GM23338 (cell line): Measurements from ENCODE around the gene WWC1. TPM values are rescaled to one million over a fixed set of nuclear protein-coding genes. Genes with fewer than 3 reads are reported as not detected.
A peak's percentile ranks its signal among the peaks of the same experiment; 100 is the strongest.

Experiments used
- ATAC-seq: fragments of 200-7000 bp; cut with Tn5 transposase; 3 replicates; pipeline ENCODE4 v1.9.1; 2020
- DNase-seq: peaks from one replicate; pipeline ENCODE4 v3.0.0-alpha.2; 2015; ENCODE audit warnings: low spot score
- H2AFZ ChIP-seq: fragments of 200-600 bp; sonication (generic); 2 replicates; pipeline ENCODE4 v1.8.0; 2016; ENCODE audit warnings: antibody characterized with exemption, mild to moderate bottlenecking, moderate library complexity
- H3F3A ChIP-seq: fragments of 200-600 bp; sonication (generic); replicated peaks from 2 replicates; pipeline ENCODE4 v1.8.0; 2017; ENCODE audit warnings: antibody characterized with exemption, mixed run types, low read depth
- H3K27ac ChIP-seq: fragments of 200-600 bp; sonication (generic); 2 replicates; pipeline ENCODE4 v1.6.1; 2016; ENCODE audit warnings: low read depth
- H3K27me3 ChIP-seq: fragments of 200-600 bp; sonication (generic); 2 replicates; pipeline ENCODE4 v1.8.0; 2016; ENCODE audit warnings: mild to moderate bottlenecking, mixed run types, moderate library complexity; ENCODE audit not compliant: insufficient read depth
- H3K36me3 ChIP-seq: fragments of 200-600 bp; sonication (generic); 2 replicates; pipeline ENCODE4 v1.8.0; 2016; ENCODE audit warnings: mild to moderate bottlenecking; ENCODE audit not compliant: insufficient read depth
- H3K4me1 ChIP-seq: fragments of 200-600 bp; sonication (generic); 2 replicates; pipeline ENCODE4 v1.8.0; 2016; ENCODE audit warnings: mild to moderate bottlenecking, moderate library complexity; ENCODE audit not compliant: insufficient read depth
- H3K4me2 ChIP-seq: fragments of 200-600 bp; sonication (generic); 2 replicates; pipeline ENCODE4 v1.7.1; 2017; ENCODE audit warnings: mixed run types
- H3K4me3 ChIP-seq: fragments of 200-600 bp; sonication (generic); 2 replicates; pipeline ENCODE4 v1.6.1; 2016; ENCODE audit warnings: mixed run types
- H3K79me2 ChIP-seq: fragments of 200-600 bp; sonication (generic); replicated peaks from 2 replicates; pipeline ENCODE4 v1.8.0; 2017; ENCODE audit warnings: mild to moderate bottlenecking; ENCODE audit not compliant: insufficient read depth
- H3K9me2 ChIP-seq: fragments of 200-600 bp; sonication (generic); 2 replicates; pipeline ENCODE4 v1.8.0; 2017; ENCODE audit not compliant: insufficient read depth
- H4K20me1 ChIP-seq: fragments of 200-600 bp; sonication (generic); replicated peaks from 2 replicates; pipeline ENCODE4 v1.8.0; 2017; ENCODE audit warnings: mild to moderate bottlenecking; ENCODE audit not compliant: insufficient read depth
- H3K27ac Mint-ChIP-seq: 2 replicates; pipeline ENCODE4 v1.8.0; 2020; ENCODE audit warnings: inconsistent platforms, mild to moderate bottlenecking, moderate library complexity, mixed read lengths
- H3K27me3 Mint-ChIP-seq: 3 replicates; pipeline ENCODE4 v1.8.0; 2022; ENCODE audit warnings: low read depth, mild to moderate bottlenecking, moderate library complexity, mixed read lengths, inconsistent platforms; ENCODE audit not compliant: insufficient read depth, poor library complexity
- H3K36me3 Mint-ChIP-seq: 3 replicates; pipeline ENCODE4 v1.8.0; 2021; ENCODE audit warnings: low read depth, mild to moderate bottlenecking, inconsistent platforms, moderate library complexity, mixed read lengths
- H3K4me1 Mint-ChIP-seq: 3 replicates; pipeline ENCODE4 v1.8.0; 2020; ENCODE audit warnings: mild to moderate bottlenecking, inconsistent platforms, mixed read lengths
- H3K4me3 Mint-ChIP-seq: 3 replicates; pipeline ENCODE4 v1.8.0; 2021; ENCODE audit warnings: moderate library complexity, mild to moderate bottlenecking, inconsistent platforms, mixed read lengths
- H3K9me3 Mint-ChIP-seq: 3 replicates; pipeline ENCODE4 v1.8.0; 2020; ENCODE audit warnings: moderate library complexity, mild to moderate bottlenecking, inconsistent platforms, mixed read lengths
- CREB1 ChIP-seq: fragments of 250-450 bp; sonication (Bioruptor Pico); IDR thresholded peaks from 2 replicates; pipeline ENCODE4 v1.5.0; 2020; ENCODE audit warnings: low read depth, mild to moderate bottlenecking, moderate library complexity
- CTCF ChIP-seq, 2 experiments: fragments of 200-600 bp in 1 of 2; sonication (generic) in 1 of 2; conservative IDR thresholded peaks; 2 replicates each; pipeline versions ENCODE4 v1.5.1 to v1.6.1; 2016 to 2017; ENCODE audit warnings: antibody characterized with exemption in 2 of 2, low read depth in 2 of 2, mild to moderate bottlenecking in 2 of 2, moderate library complexity in 1 of 2
- ETS1 ChIP-seq: IDR thresholded peaks from 2 replicates; pipeline ENCODE4 v1.6.1; 2016; ENCODE audit warnings: antibody characterized with exemption
- EZH2phosphoT487 ChIP-seq: fragments of 200-600 bp; sonication (generic); IDR thresholded peaks from one replicate; pipeline ENCODE4 v1.8.1; 2018; ENCODE audit warnings: antibody characterized with exemption; ENCODE audit not compliant: unreplicated experiment
- JUNB ChIP-seq: IDR thresholded peaks from one replicate; pipeline ENCODE4 v1.6.1; 2016; ENCODE audit warnings: antibody characterized with exemption; ENCODE audit not compliant: unreplicated experiment
- POLR2AphosphoS5 ChIP-seq: IDR thresholded peaks from 2 replicates; pipeline ENCODE4 v1.6.1; 2016; ENCODE audit warnings: antibody characterized with exemption, low read depth
- REST ChIP-seq: IDR thresholded peaks from one replicate; pipeline ENCODE4 v1.6.1; 2018; ENCODE audit warnings: antibody characterized with exemption; ENCODE audit not compliant: unreplicated experiment
- STAT1 ChIP-seq: IDR thresholded peaks from one replicate; pipeline ENCODE4 v1.6.1; 2016; ENCODE audit warnings: antibody characterized with exemption; ENCODE audit not compliant: unreplicated experiment
- polyA plus RNA-seq: library from polyadenylated mRNA; unstranded; fragments of >200 nt; fragmentation: Nextera tagmentation; extraction: Ambion mirVana; gene quantifications from 2 replicates; pipeline ENCODE4 v1.2.1, GENCODE V29; 2016
- total RNA-seq: library from RNA; depleted of rRNA; stranded (reverse); fragments of >200 nt; shearing (Covaris generic); gene quantifications from 2 replicates; pipeline ENCODE4 v1.2.3, GENCODE V29; 2014

Gene WWC1
- total and polyA plus RNA-seq, 2 experiments from 2014 or later, result 25.4 to 27.8 TPM

GRCh38 chr5:168400429-168401220, 109.2 kb downstream of the WWC1 start:
- no peak overlapping the region for H3K27ac ChIP-seq
- Mint-ChIP-seq H3K27me3 (peaks cover 4% of the 10 kb centered on the region), H3K4me1 (peaks cover 11% of the 10 kb centered on the region; the same call in 2 of the 3 replicates), H3K27ac (no peak overlapping the region; the same call in 1 of the 2 replicates), H3K36me3 (peaks cover 26% of the 10 kb centered on the region), H3K4me3 (no peak overlapping the region), H3K9me3 (no peaks in the 10 kb centered on the region; the same call in 2 of the 3 replicates)
- DNase-seq (peak; percentile 9), ATAC-seq (no peak)
- H3K79me2 ChIP-seq, result no peaks in the 10 kb centered on the region
- H4K20me1 ChIP-seq, result no peaks in the 10 kb centered on the region; the same call in none of the 2 replicates
- H3K4me1 ChIP-seq, result peaks cover 2% of the 10 kb centered on the region; the same call in 1 of the 2 replicates
- no peaks in the 10 kb centered on the region for H3K27me3 ChIP-seq
- no peak overlapping the region for H3K4me2 ChIP-seq
- TF ChIP-seq ETS1 (no peak), CREB1 (no peak), EZH2phosphoT487 (no peak), STAT1 (no peak), JUNB (no peak), REST (no peak), POLR2AphosphoS5 (no peak), CTCF (conservative IDR thresholded peaks at IDR 0.05; ENCODE audit: low read depth in 2 of 2) (no peak)
- H2AFZ ChIP-seq, result no peak overlapping the region
- no peak overlapping the region for H3K4me3 ChIP-seq
- H3K9me2 ChIP-seq, result no peaks in the 10 kb centered on the region
- no peaks in the 10 kb centered on the region for H3F3A ChIP-seq
- no peaks in the 10 kb centered on the region; the same call in 1 of the 2 replicates for H3K36me3 ChIP-seq
